Mucosa of rectum (tissue), 2 donors: ENCODE results near the gene FASTK.

ENCODE experiments used
- H3K27ac ChIP-seq, 2 donors: one replicate each; pipeline ENCODE4 v1.7.0; 2013; ENCODE audit warnings: inconsistent platforms in 2 of 2, low read depth in 2 of 2, low read length in 2 of 2
- H3K27me3 ChIP-seq, 2 donors: one replicate each; pipeline ENCODE4 v1.7.0; 2013; ENCODE audit warnings: low read length in 2 of 2; ENCODE audit not compliant: control insufficient read depth in 2 of 2, insufficient read depth in 2 of 2
- H3K36me3 ChIP-seq, 2 donors: one replicate each; pipeline ENCODE4 v1.7.0; 2013; ENCODE audit warnings: low read length in 2 of 2; ENCODE audit not compliant: control insufficient read depth in 2 of 2, insufficient read depth in 2 of 2
- H3K4me1 ChIP-seq, 2 donors: one replicate each; pipeline ENCODE4 v1.7.0; 2013; ENCODE audit warnings: low read length in 2 of 2, mild to moderate bottlenecking in 1 of 2; ENCODE audit not compliant: control insufficient read depth in 2 of 2, insufficient read depth in 2 of 2
- H3K4me3 ChIP-seq, 2 donors: one replicate each; pipeline ENCODE4 v1.7.0; 2013; ENCODE audit warnings: low read length in 2 of 2
- H3K9ac ChIP-seq, 2 donors: one replicate each; pipeline ENCODE4 v1.7.0; 2013; ENCODE audit warnings: low read length in 2 of 2, low read depth in 1 of 2, mild to moderate bottlenecking in 1 of 2
- H3K9me3 ChIP-seq, 2 donors: one replicate each; pipeline ENCODE4 v1.7.0; 2013; ENCODE audit warnings: low read length in 2 of 2; ENCODE audit not compliant: control insufficient read depth in 2 of 2
- donor health status: healthy.
- donor health status: Normal muscosa, but diverticular disease.

The FASTK gene

GRCh38 chr7:151074817-151075661 lies 5.6 kb downstream of the FASTK start:
- Histone ChIP-seq H3K9me3 (no peaks in the 10 kb centered on the region), H3K4me3 (no peak overlapping the region), H3K27me3 (no peaks in the 10 kb centered on the region), H3K9ac (no peak overlapping the region), H3K36me3 (peaks cover 35 to 41% of the 10 kb centered on the region in 2 donors), H3K4me1 (peaks cover 18 to 21% of the 10 kb centered on the region in 2 donors), H3K27ac (no peak overlapping the region)

- H3K27me3 ChIP-seq, result no peaks in the 10 kb centered on the region
- peaks cover 8 to 11% of the 10 kb centered on the region in 2 donors for H3K4me1 ChIP-seq
- no peaks in the 10 kb centered on the region for H3K9me3 ChIP-seq
- H3K9ac ChIP-seq, result no peak overlapping the region
- H3K36me3 ChIP-seq, result peaks cover 43 to 52% of the 10 kb centered on the region in 2 donors
- H3K4me3 ChIP-seq, result no peak overlapping the region
- H3K27ac ChIP-seq, result no peak overlapping the region
These were observed 6.6 kb downstream of the FASTK start for GRCh38 chr7:151073990-151074389.

- Histone ChIP-seq H3K4me3 (no peak overlapping the region), H3K27ac (no peak overlapping the region), H3K27me3 (no peaks in the 10 kb centered on the region), H3K4me1 (no peaks in the 10 kb centered on the region), H3K9me3 (no peaks in the 10 kb centered on the region), H3K36me3 (peaks cover 58 to 64% of the 10 kb centered on the region in 2 donors), H3K9ac (no peak overlapping the region)
These were observed 9.4 kb downstream of the FASTK start for GRCh38 chr7:151071032-151071866.

- H3K9me3 ChIP-seq, result no peaks in the 10 kb centered on the region
- no peak overlapping the region for H3K4me3 ChIP-seq
- no peak overlapping the region for H3K27ac ChIP-seq
- H3K27me3 ChIP-seq, result no peaks in the 10 kb centered on the region
- H3K36me3 ChIP-seq, result peaks cover 55 to 65% of the 10 kb centered on the region in 2 donors
- H3K9ac ChIP-seq, result no peak overlapping the region
- H3K4me1 ChIP-seq, result no peaks in the 10 kb centered on the region
These were observed 10.0 kb downstream of the FASTK start for GRCh38 chr7:151070574-151070960.

- no peaks in the 10 kb centered on the region for H3K9me3 ChIP-seq
- H3K4me1 ChIP-seq, result no peaks in the 10 kb centered on the region
- H3K9ac ChIP-seq, result no peak overlapping the region
- no peak overlapping the region for H3K27ac ChIP-seq
- H3K4me3 ChIP-seq, result no peak overlapping the region
- no peaks in the 10 kb centered on the region for H3K27me3 ChIP-seq
- peaks cover 54 to 65% of the 10 kb centered on the region in 2 donors for H3K36me3 ChIP-seq
These were observed 10.6 kb downstream of the FASTK start for GRCh38 chr7:151069841-151070573.

- H3K4me1 ChIP-seq, result peaks cover 2% of the 10 kb centered on the region in 2 donors
- no peaks in the 10 kb centered on the region for H3K27me3 ChIP-seq
- no peak overlapping the region for H3K4me3 ChIP-seq
- peaks cover 47 to 63% of the 10 kb centered on the region in 2 donors for H3K36me3 ChIP-seq
- no peak overlapping the region for H3K9ac ChIP-seq
- no peak overlapping the region for H3K27ac ChIP-seq
- no peaks in the 10 kb centered on the region for H3K9me3 ChIP-seq
These were observed 12.4 kb downstream of the FASTK start for GRCh38 chr7:151068069-151068773.

GRCh38 chr7:151066273-151066974 lies 14.2 kb downstream of the FASTK start:
- H3K4me3 ChIP-seq, result no peak overlapping the region
- H3K36me3 ChIP-seq, result peaks cover 42 to 55% of the 10 kb centered on the region in 2 donors
- H3K9me3 ChIP-seq, result no peaks in the 10 kb centered on the region
- no peaks in the 10 kb centered on the region for H3K27me3 ChIP-seq
- no peak overlapping the region for H3K27ac ChIP-seq
- H3K9ac ChIP-seq, result no peak overlapping the region
- H3K4me1 ChIP-seq, result peaks cover 15 to 16% of the 10 kb centered on the region in 2 donors

- Histone ChIP-seq H3K9me3 (no peaks in the 10 kb centered on the region), H3K27me3 (no peaks in the 10 kb centered on the region), H3K27ac (no peak overlapping the region), H3K4me3 (no peak overlapping the region), H3K9ac (no peak overlapping the region), H3K4me1 (peaks cover 24 to 25% of the 10 kb centered on the region in 2 donors), H3K36me3 (peaks cover 36 to 48% of the 10 kb centered on the region in 2 donors)
These were observed 15.1 kb downstream of the FASTK start for GRCh38 chr7:151065516-151065915.

GRCh38 chr7:151064993-151065392 lies 15.6 kb downstream of the FASTK start:
- Histone ChIP-seq H3K27me3 (no peaks in the 10 kb centered on the region), H3K27ac (no peak overlapping the region), H3K4me1 (peaks cover 27 to 28% of the 10 kb centered on the region in 2 donors), H3K36me3 (peaks cover 31 to 43% of the 10 kb centered on the region in 2 donors), H3K4me3 (no peak overlapping the region), H3K9ac (no peak overlapping the region), H3K9me3 (no peaks in the 10 kb centered on the region)
